GM18868 (cell line): ENCODE data around the gene PRR11.
A peak's percentile ranks its signal among the peaks of the same experiment; 100 is the strongest.
"Not testable (repeated sequence)": the region's sequence is repeated elsewhere in the genome, so short reads cannot be mapped to it uniquely, and the experiment has no call there.

Source experiments
- ATAC-seq: cut with Tn5 transposase; IDR thresholded peaks from one replicate; pipeline ENCODE4 v1.9.1; 2021; ENCODE audit warnings: mild to moderate bottlenecking, moderate library complexity; ENCODE audit not compliant: unreplicated experiment

The PRR11 gene

DNA sequence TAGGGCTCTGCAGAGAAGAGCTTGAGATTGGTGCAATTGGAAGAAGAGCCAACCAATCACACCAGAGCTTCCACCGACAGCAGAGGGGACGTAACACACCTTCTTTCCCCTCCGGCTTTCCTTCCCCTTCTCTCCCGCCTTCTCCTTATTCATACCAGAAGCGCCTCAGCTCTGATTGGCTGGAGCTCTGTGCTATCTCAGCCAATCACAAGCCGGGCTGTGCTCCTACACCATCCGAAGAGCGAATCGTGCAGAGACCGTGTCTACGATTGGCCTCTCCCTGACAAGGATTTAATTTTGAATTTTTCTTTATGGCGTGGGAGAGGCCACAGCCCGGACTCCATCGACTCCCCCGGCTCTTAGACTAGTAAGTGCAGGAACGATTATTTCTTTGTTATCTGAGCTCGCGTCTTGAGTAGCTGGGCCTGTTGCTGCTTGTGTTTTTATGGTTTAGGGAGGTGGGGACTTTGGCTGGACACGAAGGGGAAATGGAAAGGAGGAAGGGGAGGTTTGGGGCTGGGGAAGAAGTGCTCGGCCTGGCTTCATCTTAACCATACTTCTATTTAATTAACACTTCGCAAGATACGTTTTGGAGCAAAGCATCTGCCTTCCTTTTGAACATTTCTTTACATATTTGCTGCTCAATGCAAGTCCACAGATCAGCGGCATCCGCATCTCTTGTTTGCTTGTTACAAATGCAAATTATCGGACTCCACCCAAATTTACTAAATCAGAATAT lies at the start of gene PRR11:
Gene PRR11 (plus strand): TSS at position 308 of the 739 bp plus-strand sequence. CDS start 14,007 bp downstream, outside the sequence.
- ATAC-seq: peak; percentile 86

DNA sequence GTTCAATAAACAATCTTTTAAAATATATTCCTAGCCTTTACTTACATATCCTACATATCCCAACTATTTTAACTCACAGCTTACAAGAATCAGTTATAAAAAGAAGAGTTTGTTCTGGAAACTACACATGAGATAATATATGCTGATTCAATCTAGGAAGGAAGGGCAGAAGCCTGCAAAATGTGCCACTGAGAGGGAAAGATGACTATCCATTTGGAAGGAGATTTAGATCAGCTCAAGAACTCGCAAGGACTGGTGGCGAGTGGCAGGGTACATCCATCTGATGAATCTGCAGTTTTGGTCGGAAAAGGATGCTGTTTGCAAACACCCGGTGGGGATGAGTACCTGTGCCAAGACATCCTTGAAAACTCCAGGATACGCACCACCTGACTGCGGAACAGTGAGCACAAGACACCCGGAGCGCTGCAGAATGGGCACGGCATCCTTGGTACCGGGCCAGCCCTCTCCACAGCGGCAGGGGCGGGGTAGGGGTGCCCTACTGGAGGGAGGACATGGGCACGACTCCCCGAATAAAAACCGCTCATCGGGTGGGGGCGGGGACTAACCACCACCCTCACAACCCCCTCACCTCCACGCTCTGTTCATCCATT lies 49.6 kb upstream of the PRR11 start:
- ATAC-seq: peak; percentile 25

DNA sequence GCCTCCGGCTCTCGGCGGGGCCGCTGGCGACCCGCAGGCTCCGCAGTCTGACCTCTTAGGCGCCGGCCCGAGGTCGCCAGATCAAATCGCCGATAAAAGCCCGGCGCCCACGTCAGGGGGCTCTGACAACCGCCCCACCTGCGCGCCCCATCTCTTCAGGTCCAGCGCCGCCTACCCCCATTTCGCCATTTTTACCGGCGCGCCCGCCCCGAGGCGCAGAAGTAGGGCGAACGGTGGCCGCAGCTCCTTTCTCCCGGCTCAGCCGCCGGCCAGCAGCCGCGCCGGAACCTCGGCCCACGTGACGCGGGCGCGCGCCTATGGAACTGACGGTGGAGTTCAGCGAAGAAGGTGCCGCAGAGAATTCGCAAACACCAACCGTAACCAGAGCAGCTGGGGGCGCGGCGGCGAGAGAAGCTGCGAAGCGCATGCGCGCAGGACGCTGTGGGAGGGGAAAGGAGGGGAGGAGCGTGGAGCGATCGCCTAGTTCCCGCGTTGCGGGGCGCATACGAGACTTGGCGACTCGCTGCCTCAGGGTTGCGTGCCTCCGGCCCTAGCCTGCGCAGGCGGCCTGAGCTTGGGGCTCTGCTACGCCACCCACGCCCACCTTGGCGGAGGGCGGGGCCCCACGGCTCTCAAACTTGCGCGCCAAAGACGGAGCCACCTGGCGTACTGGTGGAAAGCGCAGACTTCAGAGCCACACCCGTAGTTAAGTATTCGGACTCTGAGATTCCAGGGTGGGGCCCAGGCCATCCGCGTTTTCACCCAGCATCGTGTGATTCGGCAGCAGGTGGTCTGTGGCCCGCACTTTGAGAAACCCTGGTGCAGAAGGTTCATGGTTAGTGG lies 48.9 kb upstream of the PRR11 start, which contains the start of gene TRIM37:
Gene TRIM37 (minus strand): TSS at position 418 of the 843 bp plus-strand sequence. CDS start 419 bp downstream, outside the sequence.
- ATAC-seq: peak; percentile 95

DNA sequence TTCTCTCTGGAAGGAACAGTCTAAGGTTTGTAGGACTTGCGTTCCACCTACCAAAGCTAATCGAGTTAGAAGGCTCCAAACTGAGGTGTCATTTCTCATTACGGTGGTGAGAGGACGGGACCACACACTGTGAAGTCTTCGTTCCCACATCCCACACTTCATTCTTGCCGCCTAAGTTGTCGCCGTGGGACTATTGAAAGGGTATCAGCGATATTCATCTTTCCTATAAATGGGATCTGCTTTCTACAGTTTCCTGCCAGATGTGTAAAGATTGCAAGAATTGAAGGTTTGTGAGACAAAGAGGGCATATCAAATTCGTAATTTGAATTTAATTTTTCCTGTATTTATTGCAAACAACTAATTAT lies 48.3 kb upstream of the PRR11 start:
- no peak for ATAC-seq

DNA sequence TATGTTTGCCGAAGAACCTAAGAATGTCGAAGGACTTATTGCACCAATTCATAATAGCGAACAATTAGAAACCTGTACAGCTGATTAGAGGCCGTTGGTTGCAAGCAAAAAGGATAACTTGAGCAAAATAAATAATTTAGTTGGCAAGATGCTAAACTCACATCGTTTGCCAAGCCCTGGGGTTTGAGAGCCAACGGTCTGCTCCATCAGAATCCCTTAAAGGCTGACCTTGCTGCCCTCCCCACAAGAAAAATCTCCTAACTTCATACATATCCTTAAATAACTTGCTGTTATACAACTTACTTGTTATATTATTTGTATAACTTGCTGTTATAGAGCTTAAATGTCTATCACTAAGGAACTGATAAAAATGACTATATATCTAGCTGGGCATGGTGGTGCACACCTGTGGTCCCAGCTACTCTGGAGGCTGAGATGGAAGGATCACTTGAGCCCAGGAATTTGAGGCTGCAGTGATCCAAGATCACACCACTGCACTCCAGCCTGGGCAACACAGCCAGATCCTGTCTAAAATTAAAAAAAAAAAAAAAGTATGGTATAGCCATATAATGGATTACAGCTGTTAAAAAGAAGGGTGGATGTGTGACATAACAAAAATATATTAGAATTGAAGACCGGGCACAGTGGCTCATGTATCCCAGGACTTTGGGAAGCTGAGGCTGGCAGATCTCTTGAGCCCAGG lies 47.0 kb upstream of the PRR11 start:
- ATAC-seq: no peak

DNA sequence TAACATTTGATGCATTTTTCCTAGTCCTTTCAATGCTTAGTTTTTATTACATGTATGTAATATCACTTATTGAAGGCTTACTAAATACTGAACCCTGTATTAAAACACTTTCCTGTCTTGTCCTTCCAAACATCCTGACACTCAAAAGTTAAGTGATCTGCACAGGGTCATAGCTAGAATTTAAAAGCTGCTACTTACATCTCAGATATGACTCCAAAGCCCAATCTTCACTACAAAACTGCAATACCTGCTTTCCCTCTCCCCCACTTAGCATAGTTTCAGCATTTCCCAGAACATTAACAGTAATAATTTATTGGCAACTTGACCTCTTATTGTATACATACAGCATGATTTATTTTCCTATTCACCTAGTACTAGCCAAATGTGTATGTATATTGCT lies 44.6 kb upstream of the PRR11 start:
- no peak for ATAC-seq

DNA sequence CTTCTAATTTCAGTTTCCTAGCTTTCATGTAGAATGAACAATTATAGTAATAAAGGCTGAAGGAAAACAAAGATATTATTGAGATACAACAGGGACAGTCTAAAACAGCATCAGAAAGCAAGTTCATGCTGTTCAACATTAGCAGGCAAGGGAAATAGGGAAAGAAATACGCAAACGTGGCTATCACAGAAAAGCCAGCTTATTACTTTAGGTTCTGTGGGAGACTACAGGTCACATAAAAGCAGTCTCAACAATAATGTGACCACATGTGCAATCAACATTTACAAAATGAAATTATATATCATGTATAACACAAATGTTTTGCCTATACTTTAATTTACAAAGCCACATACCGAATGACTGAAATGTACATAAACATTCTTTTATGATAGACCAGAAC lies 44.0 kb upstream of the PRR11 start:
- ATAC-seq: no peak

DNA sequence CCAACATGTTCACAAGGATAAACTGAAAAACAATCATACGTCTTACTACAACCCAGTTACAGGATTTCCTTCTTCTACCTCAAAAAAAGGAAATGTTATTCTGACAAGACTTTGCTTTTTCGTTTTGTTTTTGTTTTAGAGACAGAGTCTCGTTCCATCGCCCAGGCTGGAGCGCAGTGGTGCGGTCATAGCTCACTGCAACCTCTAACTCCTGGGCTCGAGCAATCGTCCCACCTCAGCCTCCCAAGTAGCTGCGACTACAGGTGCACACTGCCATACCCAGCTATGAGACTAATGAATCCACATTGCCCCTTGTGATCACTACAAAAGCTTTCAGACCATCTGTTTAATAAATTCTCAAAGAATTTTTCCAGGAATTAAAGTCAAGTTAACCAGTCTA lies 40.1 kb upstream of the PRR11 start:
- ATAC-seq: no peak

DNA sequence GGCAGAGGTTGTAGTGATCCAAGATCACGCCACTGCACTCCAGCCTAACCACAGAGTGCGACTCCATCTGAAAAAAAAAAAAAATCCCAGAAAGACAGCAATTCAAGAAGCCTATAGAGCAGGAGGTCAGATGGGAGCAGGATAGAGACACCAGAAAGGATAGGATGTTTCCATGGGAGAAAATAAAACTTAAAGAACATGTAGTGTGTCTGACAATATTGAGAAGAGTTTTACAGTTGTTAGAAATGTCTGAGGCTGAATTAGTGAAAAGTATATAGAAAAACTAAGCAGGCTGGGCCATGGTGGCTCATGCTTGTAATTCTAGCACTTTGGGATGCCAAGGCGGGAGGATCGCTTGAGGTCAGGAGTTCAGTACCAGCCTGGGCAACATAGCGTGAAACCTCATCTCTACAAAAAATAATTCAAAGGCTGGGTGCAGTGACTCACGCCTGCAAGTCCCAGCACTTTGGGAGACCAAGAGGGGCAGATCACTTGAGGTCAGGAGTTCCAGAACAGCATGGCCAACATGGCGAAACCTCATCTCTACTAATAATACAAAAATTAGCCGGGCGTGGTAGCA lies 33.6 kb upstream of the PRR11 start:
- no peak for ATAC-seq

DNA sequence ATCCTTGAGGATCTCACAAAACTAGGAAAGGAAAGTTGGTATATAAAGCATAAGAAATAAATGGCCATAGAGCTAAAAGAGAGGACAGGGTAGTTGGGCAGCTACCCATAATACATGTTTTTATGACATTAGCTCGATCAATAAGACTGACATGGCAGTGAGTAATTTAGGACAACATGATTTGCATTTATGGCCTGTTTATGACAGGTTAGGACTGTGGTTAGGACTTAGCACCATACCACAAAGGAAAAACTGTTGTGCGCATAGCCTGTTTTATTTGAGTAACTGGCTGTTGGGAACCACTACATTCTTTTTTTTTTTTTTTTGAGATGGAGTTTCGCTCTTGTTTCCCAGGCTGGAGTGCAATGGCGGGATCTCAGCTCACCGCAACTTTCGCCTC lies 30.9 kb upstream of the PRR11 start:
- no peak for ATAC-seq

DNA sequence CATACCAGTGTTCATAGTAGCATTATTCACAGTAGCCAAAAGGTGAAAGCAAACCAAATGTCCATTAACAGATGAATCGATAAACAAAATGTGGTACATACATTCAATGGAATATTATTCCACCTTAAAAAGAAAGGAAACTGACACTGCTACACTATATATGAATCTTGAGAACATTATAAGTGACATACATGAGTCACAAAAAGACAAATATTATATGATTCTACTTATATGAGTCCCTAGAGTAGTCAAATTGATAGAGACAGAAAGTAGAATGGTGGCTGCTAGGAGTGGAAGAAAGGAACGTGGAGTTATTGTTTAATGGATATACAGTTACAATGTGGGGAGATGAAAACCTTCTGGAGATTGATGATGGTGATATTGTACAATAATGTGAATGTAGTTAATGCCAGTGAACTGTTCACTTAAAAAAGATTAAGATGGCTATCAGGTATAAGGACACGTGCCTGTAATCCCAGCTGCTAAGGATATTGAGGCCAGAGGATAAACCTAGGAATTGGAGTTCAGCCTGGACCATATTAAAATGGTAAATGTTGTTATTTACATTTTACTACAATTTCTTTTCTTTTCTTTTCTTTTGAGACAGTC lies 28.6 kb upstream of the PRR11 start:
- ATAC-seq: no peak

DNA sequence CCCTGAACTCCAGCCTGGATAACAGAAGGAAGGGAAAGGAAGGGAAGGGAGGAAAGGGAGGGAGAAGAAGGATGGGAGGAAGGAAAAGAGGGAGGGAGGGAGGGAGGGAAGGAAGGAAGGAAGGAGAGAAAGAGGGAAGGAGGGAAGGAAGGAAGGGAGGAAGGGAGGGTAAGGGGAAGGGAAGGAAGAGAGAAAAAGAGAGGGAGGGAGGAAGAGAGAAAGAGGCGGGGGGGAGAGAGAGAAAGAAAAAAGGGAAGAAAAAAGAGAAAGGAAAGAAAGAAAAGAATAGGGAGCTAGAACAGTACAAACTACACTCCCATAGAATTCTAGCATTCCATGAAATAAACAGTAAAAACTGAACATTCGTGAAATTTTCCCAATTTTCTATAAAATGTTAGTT lies 25.7 kb upstream of the PRR11 start:
- ATAC-seq: no peak

DNA sequence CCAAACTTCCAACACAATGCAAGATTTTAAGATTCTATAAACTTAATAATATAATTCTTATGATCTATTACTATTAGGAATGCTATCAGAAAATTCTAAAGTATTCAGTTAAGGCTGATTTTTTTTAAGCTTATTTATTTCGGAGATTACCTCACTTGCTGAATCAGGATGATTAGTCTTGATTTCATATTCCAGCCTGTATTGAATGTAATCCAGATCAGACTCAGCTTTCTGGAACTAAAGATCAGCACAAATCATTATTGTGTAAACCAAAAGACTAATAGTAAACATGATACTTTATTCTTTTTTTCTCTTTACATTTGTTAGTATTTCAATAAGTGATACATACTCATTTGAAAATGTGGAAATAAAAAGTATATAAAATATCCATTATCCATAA lies 24.4 kb upstream of the PRR11 start:
- ATAC-seq: no peak

DNA sequence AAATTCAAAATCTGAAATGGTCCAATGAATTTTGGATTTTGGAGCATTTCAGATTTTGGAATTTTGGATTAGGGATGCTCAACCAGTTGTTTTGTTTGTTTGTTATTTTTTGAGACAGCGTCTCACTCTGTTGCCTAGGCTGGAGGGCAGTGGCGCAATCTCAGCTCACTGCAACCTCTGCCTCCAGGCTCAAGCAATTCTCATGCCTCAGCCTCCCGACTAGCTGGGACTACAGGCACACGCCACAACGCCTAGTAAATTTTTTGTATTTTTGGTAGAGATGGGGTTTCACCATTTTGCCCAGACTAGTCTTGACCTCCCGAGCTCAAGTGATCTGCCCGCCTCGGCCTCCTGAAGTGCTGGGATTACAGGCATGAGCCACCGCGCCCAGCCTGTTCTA lies 17.2 kb upstream of the PRR11 start:
- not testable (repeated sequence) for ATAC-seq

DNA sequence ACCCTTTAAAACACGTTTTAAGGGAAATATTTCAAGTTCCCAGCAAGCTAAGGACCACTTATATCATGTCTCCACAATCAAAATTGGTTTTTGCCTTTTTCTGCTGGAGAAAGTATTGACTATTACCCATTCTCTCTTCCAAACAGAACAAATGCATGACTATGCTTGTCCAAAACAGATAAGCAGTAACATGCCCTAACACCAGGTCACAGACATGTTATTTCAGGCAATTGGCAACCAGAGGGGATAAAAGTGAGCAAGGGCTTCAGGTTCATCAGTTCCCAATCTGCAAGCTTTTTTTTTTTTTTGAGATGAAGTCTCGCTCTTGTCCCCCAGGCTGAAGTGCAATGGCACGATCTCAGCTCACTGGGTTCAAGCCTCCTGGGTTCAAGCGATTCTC lies 15.6 kb upstream of the PRR11 start:
- ATAC-seq: no peak

DNA sequence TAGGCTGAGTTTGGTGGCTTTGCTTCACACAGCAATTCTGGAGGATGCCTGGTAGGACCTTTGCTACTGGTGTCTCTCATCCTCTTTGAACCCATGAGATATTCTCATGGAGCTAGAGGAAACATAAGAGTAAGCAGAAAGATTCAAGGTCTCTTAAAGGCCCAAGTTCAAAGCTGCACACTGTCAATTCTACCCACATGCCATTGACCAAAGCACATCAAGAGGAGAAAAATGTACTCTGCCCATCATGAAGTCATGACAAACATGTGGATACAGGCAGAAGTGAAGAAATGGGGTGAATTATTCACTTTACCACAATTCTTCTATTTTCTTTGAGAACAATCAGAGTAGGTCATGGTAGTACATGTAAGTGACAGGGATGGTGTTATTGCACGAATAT lies 13.7 kb upstream of the PRR11 start:
- no peak for ATAC-seq

DNA sequence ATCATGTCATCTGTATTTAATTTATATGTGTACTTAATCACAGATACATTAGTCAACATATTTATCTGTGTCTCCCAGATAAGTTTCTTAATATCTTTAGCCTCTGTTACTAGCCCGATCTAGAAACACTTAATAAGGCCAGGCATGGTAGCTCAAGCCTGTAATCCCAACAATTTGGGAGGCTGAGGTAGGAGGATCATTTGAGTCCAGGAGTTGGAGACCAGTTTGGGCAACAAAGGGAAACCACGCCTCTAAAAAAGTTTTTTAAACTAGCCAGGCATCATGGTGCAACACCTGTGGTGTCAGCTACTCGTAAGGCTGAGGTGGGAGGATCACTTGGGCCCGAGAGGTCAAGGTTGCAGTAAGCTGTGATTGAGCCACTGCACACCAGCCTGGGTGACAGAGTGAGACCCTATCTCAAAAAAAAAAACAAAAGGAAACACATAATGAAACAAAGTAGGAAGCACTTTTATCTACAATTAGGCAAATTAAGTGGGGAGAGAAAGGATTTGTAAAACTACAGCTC lies 9.9 kb upstream of the PRR11 start:
- ATAC-seq: no peak

DNA sequence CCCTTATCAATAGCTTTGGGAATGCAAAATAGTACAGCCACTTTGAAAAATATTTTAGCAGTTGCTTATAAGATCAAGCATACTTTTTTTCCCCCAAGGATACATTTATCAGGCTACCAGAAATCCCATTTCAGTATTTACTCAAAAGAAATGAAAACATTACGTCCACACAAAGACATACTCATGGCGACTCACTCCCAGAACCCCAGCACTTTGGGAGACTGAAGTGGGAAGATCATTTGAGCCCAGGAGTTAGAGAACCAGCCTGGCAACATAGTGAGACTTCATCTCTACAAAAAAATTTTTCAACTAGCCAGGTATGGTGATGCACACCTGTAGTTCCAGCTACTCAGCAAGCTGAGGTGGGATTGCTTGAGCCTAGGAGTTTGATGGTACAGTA lies 6.5 kb upstream of the PRR11 start:
- ATAC-seq: no peak

DNA sequence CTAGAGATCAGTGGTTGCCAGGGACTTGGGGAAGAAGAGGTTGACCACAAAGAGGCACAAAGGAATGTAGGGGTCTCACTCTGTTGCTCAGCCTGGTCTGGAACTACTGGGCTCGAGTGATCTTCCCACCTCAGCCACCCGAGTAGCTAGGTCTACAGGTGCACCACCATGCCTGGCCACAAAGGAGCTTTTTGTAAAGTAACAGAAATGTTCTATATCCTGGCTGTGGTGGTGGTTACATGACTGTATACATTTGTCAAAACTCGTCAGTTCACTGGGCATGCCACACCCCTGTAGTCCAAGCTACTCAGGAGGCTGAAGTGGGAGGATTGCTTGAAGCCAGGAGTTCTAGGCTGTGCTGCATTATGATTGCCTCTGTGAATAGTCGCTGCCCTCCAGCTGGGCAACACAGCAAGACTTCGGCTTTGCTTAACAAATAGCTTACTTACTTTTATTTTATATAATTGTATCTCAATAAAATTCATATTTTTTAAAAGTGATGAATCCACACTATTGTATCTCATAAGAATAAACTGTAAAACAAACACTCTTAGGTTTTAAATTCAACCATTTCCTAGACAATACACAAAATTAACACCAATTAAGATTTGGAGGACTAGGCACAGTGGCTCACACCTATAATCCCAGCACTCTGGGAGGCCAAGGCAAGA lies 5.6 kb upstream of the PRR11 start:
- no peak for ATAC-seq

DNA sequence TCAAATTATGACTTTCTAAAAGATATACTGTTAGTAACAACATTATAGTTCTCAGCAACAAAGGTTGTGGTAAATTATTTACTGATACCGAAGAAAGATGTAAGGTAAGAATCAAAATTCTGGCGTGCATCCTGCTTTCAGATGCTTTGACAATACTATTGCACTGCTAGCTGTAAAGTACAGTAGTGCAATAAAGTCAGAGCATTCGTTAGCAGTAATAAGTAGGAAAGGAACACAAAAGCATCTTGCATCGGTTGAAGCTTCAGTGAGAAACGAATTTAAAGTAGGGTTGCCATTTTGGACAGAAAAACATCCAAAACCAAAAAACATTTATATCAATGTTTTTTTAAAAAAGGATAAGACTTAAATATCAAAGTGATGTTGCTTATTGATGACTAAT lies 4.5 kb upstream of the PRR11 start:
- ATAC-seq: no peak
